GM12872 (cell line): ENCODE data around the gene KRTAP5-8.

ENCODE experiments used
- TF ChIP-seq, protein P1 (sequence below): IDR thresholded peaks from 3 replicates; pipeline ENCODE4 v1.5.1; 2011; ENCODE audit warnings: low read depth, mild to moderate bottlenecking, low read length, moderate library complexity; ENCODE audit not compliant: insufficient read depth

The KRTAP5-8 gene

DNA sequence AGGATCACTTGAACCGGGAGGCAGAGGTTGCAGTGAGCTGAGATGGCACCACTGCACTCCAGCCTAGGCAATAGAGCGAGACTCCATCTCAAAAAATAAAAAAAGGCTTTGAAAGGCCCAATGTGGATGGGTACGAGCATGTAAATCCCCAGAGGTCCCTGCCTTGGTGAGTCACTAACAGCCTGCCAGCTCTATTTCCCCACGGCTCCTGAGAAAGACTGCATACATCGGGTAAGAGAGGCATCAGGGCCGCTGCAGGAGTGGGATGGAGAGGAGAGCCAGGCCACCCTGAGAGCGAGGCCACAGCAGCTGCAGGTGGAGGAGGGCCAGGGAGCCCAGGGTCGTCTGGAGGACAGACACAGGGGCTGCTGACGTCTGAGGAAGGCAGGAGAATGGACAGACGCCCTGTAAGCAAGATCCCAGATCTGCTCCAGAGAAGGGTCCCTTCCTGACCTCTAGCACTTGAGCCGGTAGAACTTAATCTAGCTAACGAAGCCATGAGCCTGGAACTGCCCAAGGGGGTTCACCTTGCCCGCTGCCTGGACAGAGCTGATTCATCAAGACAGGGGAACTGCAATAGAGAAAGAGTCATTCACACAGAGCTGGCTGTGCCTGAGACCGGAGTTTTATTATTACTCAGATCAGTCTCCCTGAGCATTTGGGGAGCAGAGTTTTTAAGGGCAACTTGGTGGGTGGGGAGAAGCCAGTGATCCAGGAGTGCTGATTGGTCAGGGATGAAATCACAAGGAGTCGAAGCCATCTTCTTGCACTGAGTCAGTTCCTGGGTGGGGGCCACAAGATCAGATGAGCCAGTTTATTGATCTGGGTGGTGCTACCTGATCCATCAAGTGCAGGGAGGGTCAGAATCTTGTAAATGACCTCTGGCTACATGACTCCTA, 5.3 kb downstream of the KRTAP5-8 start:
- TF ChIP-seq, protein P1, sequence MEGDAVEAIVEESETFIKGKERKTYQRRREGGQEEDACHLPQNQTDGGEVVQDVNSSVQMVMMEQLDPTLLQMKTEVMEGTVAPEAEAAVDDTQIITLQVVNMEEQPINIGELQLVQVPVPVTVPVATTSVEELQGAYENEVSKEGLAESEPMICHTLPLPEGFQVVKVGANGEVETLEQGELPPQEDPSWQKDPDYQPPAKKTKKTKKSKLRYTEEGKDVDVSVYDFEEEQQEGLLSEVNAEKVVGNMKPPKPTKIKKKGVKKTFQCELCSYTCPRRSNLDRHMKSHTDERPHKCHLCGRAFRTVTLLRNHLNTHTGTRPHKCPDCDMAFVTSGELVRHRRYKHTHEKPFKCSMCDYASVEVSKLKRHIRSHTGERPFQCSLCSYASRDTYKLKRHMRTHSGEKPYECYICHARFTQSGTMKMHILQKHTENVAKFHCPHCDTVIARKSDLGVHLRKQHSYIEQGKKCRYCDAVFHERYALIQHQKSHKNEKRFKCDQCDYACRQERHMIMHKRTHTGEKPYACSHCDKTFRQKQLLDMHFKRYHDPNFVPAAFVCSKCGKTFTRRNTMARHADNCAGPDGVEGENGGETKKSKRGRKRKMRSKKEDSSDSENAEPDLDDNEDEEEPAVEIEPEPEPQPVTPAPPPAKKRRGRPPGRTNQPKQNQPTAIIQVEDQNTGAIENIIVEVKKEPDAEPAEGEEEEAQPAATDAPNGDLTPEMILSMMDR, result no peak

- TF ChIP-seq, protein P1, result no peak
Measured at GRCh38 chr11:71543866-71544265, 6.0 kb downstream of the KRTAP5-8 start.

GRCh38 chr11:71544525-71545214, 6.8 kb downstream of the KRTAP5-8 start:
- TF ChIP-seq, protein P1, result no peak

- TF ChIP-seq, protein P1, result no peak
Measured at GRCh38 chr11:71545405-71545966, 7.7 kb downstream of the KRTAP5-8 start.

GRCh38 chr11:71548120-71548519, 10.3 kb downstream of the KRTAP5-8 start, which contains the start of gene KRTAP5-9:
Gene KRTAP5-9, plus strand, starts transcription at chr11:71548420. Its CDS starts 238 bp downstream, at chr11:71548658.
- TF ChIP-seq, protein P1, result no peak

DNA sequence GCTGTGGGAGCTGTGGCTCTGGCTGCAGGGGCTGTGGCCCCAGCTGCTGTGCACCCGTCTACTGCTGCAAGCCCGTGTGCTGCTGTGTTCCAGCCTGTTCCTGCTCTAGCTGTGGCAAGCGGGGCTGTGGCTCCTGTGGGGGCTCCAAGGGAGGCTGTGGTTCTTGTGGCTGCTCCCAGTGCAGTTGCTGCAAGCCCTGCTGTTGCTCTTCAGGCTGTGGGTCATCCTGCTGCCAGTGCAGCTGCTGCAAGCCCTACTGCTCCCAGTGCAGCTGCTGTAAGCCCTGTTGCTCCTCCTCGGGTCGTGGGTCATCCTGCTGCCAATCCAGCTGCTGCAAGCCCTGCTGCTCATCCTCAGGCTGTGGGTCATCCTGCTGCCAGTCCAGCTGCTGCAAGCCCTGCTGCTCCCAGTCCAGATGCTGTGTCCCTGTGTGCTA, 10.9 kb downstream of the KRTAP5-8 start:
- TF ChIP-seq, protein P1, result no peak

DNA sequence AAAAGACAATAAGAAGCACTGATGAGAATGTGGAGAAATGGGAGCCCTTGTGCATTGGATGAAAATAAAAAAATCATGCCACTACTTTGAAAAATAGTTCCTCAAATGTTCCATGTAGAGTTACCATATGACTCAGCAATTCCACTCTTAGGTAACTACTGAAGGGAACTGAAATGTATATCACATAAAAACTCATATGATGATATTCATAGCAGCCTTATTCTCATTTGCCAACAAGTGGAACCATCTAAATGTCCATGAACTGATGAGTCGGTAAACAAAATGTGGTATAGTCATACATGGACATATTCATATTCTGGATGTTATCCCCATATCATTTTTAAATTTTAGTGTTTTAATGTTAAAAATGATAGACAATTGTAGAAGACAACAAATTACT, 13.9 kb downstream of the KRTAP5-8 start:
- TF ChIP-seq, protein P1, result no peak
